DOHH2 (cell line): Measurements from ENCODE around the gene P4HTM.

Source experiments
- H3F3A ChIP-seq: fragments of 200-600 bp; sonication (generic), shearing (Covaris generic); 2 replicates; pipeline ENCODE4 v1.6.0; 2016; ENCODE audit warnings: antibody characterized with exemption, mild to moderate bottlenecking; ENCODE audit not compliant: control insufficient read depth, insufficient read depth
- H3K27ac ChIP-seq: fragments of 200-600 bp; sonication (generic); 2 replicates; pipeline ENCODE4 v1.5.1; 2014; ENCODE audit warnings: low read depth, mild to moderate bottlenecking, low read length, moderate library complexity
- H3K27me3 ChIP-seq: fragments of 200-600 bp; sonication (generic); 2 replicates; pipeline ENCODE4 v1.6.1; 2014; ENCODE audit warnings: mild to moderate bottlenecking, low read length, mixed read lengths; ENCODE audit not compliant: control insufficient read depth
- H3K36me3 ChIP-seq: fragments of 200-600 bp; sonication (generic); 2 replicates; pipeline ENCODE4 v1.6.1; 2014; ENCODE audit warnings: mild to moderate bottlenecking, low read length, moderate library complexity, mixed read lengths; ENCODE audit not compliant: control insufficient read depth
- H3K4me1 ChIP-seq: fragments of 200-600 bp; sonication (generic); 2 replicates; pipeline ENCODE4 v1.6.1; 2014; ENCODE audit warnings: mild to moderate bottlenecking, low read length, mixed read lengths; ENCODE audit not compliant: control insufficient read depth
- H3K4me2 ChIP-seq: fragments of 200-600 bp; sonication (generic); 2 replicates; pipeline ENCODE4 v1.6.0; 2014; ENCODE audit warnings: mild to moderate bottlenecking, low read length, moderate library complexity
- H3K4me3 ChIP-seq: fragments of 200-600 bp; sonication (generic); 2 replicates; pipeline ENCODE4 v1.5.1; 2014; ENCODE audit warnings: mild to moderate bottlenecking, low read length, mixed read lengths
- H3K79me2 ChIP-seq: fragments of 200-600 bp; sonication (generic); 2 replicates; pipeline ENCODE4 v1.6.1; 2014; ENCODE audit warnings: mild to moderate bottlenecking, low read length, mixed read lengths; ENCODE audit not compliant: control insufficient read depth
- H3K9me2 ChIP-seq: fragments of 200-600 bp; sonication (generic); replicated peaks from 2 replicates; pipeline ENCODE4 v1.6.1; 2014; ENCODE audit warnings: mild to moderate bottlenecking, low read length, mixed read lengths; ENCODE audit not compliant: control insufficient read depth
- H3K9me3 ChIP-seq: fragments of 200-600 bp; sonication (generic); 2 replicates; pipeline ENCODE4 v1.6.1; 2014; ENCODE audit warnings: antibody characterized with exemption, low read length, mixed read lengths; ENCODE audit not compliant: control insufficient read depth, insufficient read depth
- H4K20me1 ChIP-seq: fragments of 200-600 bp; sonication (generic); 2 replicates; pipeline ENCODE4 v1.6.0; 2014; ENCODE audit warnings: low read depth, mild to moderate bottlenecking, antibody characterized with exemption, low read length, moderate library complexity; ENCODE audit not compliant: control insufficient read depth, insufficient read depth
- EZH2phosphoT487 ChIP-seq: fragments of 200-600 bp; sonication (generic); IDR thresholded peaks from 2 replicates; pipeline ENCODE4 v1.6.1; 2017; ENCODE audit warnings: borderline replicate concordance, mild to moderate bottlenecking, antibody characterized with exemption, low read length, moderate library complexity, mixed read lengths
- TF ChIP-seq, protein P1 (sequence below): fragments of 200-600 bp; sonication (generic); IDR thresholded peaks from one replicate; pipeline ENCODE4 v1.5.1; 2014; ENCODE audit warnings: antibody characterized with exemption, mild to moderate bottlenecking, low read depth, low read length; ENCODE audit not compliant: poor library complexity, severe bottlenecking

Gene P4HTM

GRCh38 chr3:48984663-48985062 is 5.4 kb upstream of the P4HTM start:
- peaks cover 12% of the 10 kb centered on the region for H3F3A ChIP-seq
- H4K20me1 ChIP-seq = no peaks in the 10 kb centered on the region
- peaks cover 9% of the 10 kb centered on the region for H3K79me2 ChIP-seq
- H3K27ac ChIP-seq = no peak overlapping the region
- TF ChIP-seq, protein P1, sequence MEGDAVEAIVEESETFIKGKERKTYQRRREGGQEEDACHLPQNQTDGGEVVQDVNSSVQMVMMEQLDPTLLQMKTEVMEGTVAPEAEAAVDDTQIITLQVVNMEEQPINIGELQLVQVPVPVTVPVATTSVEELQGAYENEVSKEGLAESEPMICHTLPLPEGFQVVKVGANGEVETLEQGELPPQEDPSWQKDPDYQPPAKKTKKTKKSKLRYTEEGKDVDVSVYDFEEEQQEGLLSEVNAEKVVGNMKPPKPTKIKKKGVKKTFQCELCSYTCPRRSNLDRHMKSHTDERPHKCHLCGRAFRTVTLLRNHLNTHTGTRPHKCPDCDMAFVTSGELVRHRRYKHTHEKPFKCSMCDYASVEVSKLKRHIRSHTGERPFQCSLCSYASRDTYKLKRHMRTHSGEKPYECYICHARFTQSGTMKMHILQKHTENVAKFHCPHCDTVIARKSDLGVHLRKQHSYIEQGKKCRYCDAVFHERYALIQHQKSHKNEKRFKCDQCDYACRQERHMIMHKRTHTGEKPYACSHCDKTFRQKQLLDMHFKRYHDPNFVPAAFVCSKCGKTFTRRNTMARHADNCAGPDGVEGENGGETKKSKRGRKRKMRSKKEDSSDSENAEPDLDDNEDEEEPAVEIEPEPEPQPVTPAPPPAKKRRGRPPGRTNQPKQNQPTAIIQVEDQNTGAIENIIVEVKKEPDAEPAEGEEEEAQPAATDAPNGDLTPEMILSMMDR = no peak
- TF ChIP-seq EZH2phosphoT487 = no peak
- H3K36me3 ChIP-seq = peaks cover 65% of the 10 kb centered on the region
- no peaks in the 10 kb centered on the region for H3K9me3 ChIP-seq
- H3K4me3 ChIP-seq = no peak overlapping the region
- H3K9me2 ChIP-seq = no peaks in the 10 kb centered on the region
- no peaks in the 10 kb centered on the region for H3K27me3 ChIP-seq
- H3K4me2 ChIP-seq = no peak overlapping the region
- H3K4me1 ChIP-seq = peaks cover 13% of the 10 kb centered on the region

- H3K9me2 ChIP-seq = no peaks in the 10 kb centered on the region
- H3K9me3 ChIP-seq = no peaks in the 10 kb centered on the region
- peaks cover 17% of the 10 kb centered on the region for H3K4me1 ChIP-seq
- H3K4me2 ChIP-seq = no peak overlapping the region
- H3K27me3 ChIP-seq = no peaks in the 10 kb centered on the region
- no peak overlapping the region for H3K4me3 ChIP-seq
- H3K36me3 ChIP-seq = peaks cover 59% of the 10 kb centered on the region
- no peaks in the 10 kb centered on the region for H4K20me1 ChIP-seq
- peaks cover 19% of the 10 kb centered on the region for H3K79me2 ChIP-seq
- TF ChIP-seq, protein P1 = no peak
- no peak for TF ChIP-seq EZH2phosphoT487
- H3K27ac ChIP-seq = no peak overlapping the region
- peaks cover 12% of the 10 kb centered on the region for H3F3A ChIP-seq
Measured at GRCh38 chr3:48985831-48986376, 4.1 kb upstream of the P4HTM start.

- peaks cover 16% of the 10 kb centered on the region for H3F3A ChIP-seq
- H3K79me2 ChIP-seq = peaks cover 35% of the 10 kb centered on the region
- no peaks in the 10 kb centered on the region for H3K27me3 ChIP-seq
- TF ChIP-seq EZH2phosphoT487 = no peak
- TF ChIP-seq, protein P1 = no peak
- peak overlapping the region; percentile 88 for H3K4me3 ChIP-seq
- H3K36me3 ChIP-seq = peaks cover 45% of the 10 kb centered on the region
- no peaks in the 10 kb centered on the region for H3K9me2 ChIP-seq
- H3K27ac ChIP-seq = peak overlapping the region; percentile 37
- no peaks in the 10 kb centered on the region for H4K20me1 ChIP-seq
- peak overlapping the region; percentile 96 for H3K4me2 ChIP-seq
- peaks cover 29% of the 10 kb centered on the region for H3K4me1 ChIP-seq
- H3K9me3 ChIP-seq = no peaks in the 10 kb centered on the region
Measured at GRCh38 chr3:48989126-48989795, 780 bp upstream of the P4HTM start.
